ENCODE data around the gene ITGA6. TPM values are rescaled to one million over a fixed set of nuclear protein-coding genes. Genes with fewer than 3 reads are reported as not detected.

ITGA6 gene
- polyA plus RNA-seq, 2 of the 4 experiments (the other 2 are of a cell fraction), result 25.7 to 27.7 TPM

- Histone ChIP-seq H3K4me2 (no peak overlapping the region), H3K4me1 (no peaks in the 10 kb centered on the region), H3K9me3 (peaks cover 31% of the 10 kb centered on the region), H3K27ac (no peak overlapping the region), H3K4me3 (no peak overlapping the region)
- FAIRE-seq, result no peak
- ChIA-PET POLR2A (no interaction called here), CTCF (interaction anchor here (0.8 kb wide), 1 partner anchor 13 kb away, joined by 3 read pairs; no protein-coding TSS in a partner anchor)
- ATAC-seq, result no peak
- 73% methylated on average over 6 of the region's 6 CpGs for WGBS (ENCODE audit: missing lambda C conversion rate)
- TF ChIP-seq BHLHE40 (IDR thresholded peaks at IDR 0.05; ENCODE audit: low read depth, low read length) (no peak), CBX8 (IDR thresholded peaks at IDR 0.05) (no peak), HMGXB4 (CRISPR knock-in tag; IDR thresholded peaks at IDR 0.05; ENCODE audit: borderline replicate concordance) (no peak), RAD21 (conservative IDR thresholded peaks at IDR 0.05 in 1 of 2, IDR thresholded peaks at IDR 0.05 in 1 of 2) (no peak), RFX5 (IDR thresholded peaks at IDR 0.05) (no peak), MAZ (IDR thresholded peaks at IDR 0.05; ENCODE audit: borderline replicate concordance, low read depth, low read length) (no peak), NPAS2 (CRISPR knock-in tag; IDR thresholded peaks at IDR 0.05; ENCODE audit: borderline replicate concordance) (no peak), CHD2 (IDR thresholded peaks at IDR 0.05; ENCODE audit: low read length, partially characterized antibody) (no peak), EHMT2 (IDR thresholded peaks at IDR 0.05; ENCODE audit: low read depth) (no peak), HEYL (CRISPR knock-in tag; IDR thresholded peaks at IDR 0.05) (no peak), KDM5A (IDR thresholded peaks at IDR 0.05) (no peak), FOXS1 (CRISPR knock-in tag; IDR thresholded peaks at IDR 0.05) (no peak), ESRRA (IDR thresholded peaks at IDR 0.05; ENCODE audit: borderline replicate concordance, low read length) (no peak), SREBF2 (IDR thresholded peaks at IDR 0.05) (no peak), HDAC2 (IDR thresholded peaks at IDR 0.05) (no peak), RNF2 (IDR thresholded peaks at IDR 0.05; ENCODE audit: borderline replicate concordance, low read depth) (no peak), E2F6 (IDR thresholded peaks at IDR 0.05; ENCODE audit: borderline replicate concordance, low read depth) (no peak)
- DNase-seq (ENCODE audit: low read depth in 1 of 2, low spot score in 1 of 2), result no peak
Measured at GRCh38 chr2:172510088-172510487, 82.7 kb downstream of the ITGA6 start.

GRCh38 chr2:172510548-172510947 lies 83.2 kb downstream of the ITGA6 start:
- TF ChIP-seq FOXS1 (CRISPR knock-in tag; IDR thresholded peaks at IDR 0.05), result no peak

GRCh38 chr2:172512810-172513523 lies 85.6 kb downstream of the ITGA6 start:
- no peak for TF ChIP-seq ZSCAN20 (CRISPR knock-in tag; IDR thresholded peaks at IDR 0.05)
- no peak for TF ChIP-seq ZNF302 (CRISPR knock-in tag; IDR thresholded peaks at IDR 0.05)
- TF ChIP-seq MAZ (IDR thresholded peaks at IDR 0.05; ENCODE audit: borderline replicate concordance, low read depth, low read length), result no peak
- no peak for TF ChIP-seq GATA3 (IDR thresholded peaks at IDR 0.05; ENCODE audit: borderline replicate concordance)
- no peak for TF ChIP-seq PHF8 (IDR thresholded peaks at IDR 0.05; ENCODE audit: borderline replicate concordance, low read depth)
- ChIA-PET POLR2A (no interaction called here), CTCF (interaction anchor here (1.1 kb wide), 1 partner anchor 51 kb away, joined by 3 read pairs; no protein-coding TSS in a partner anchor)
- no peaks in the 10 kb centered on the region for H3K4me1 ChIP-seq
- H3K9me3 ChIP-seq, result peaks cover 31% of the 10 kb centered on the region
- no peak for DNase-seq (ENCODE audit: low read depth in 1 of 2, low spot score in 1 of 2)
- 54% methylated on average over 5 of the region's 5 CpGs for WGBS (ENCODE audit: missing lambda C conversion rate)
- no peak overlapping the region for H3K4me3 ChIP-seq
- no peak overlapping the region for H3K27ac ChIP-seq
- no peak overlapping the region for H3K4me2 ChIP-seq
- FAIRE-seq, result no peak
- no peak for ATAC-seq

More at GRCh38 chr2:172510548-172510947, 83.2 kb downstream of the ITGA6 start:
- DNase-seq (ENCODE audit: low read depth in 1 of 2, low spot score in 1 of 2) (no peak), ATAC-seq (no peak), FAIRE-seq (no peak)
- Histone ChIP-seq H3K4me3 (no peak overlapping the region), H3K4me1 (no peaks in the 10 kb centered on the region), H3K4me2 (no peak overlapping the region), H3K9me3 (peaks cover 31% of the 10 kb centered on the region), H3K27ac (no peak overlapping the region)
- WGBS (ENCODE audit: missing lambda C conversion rate), result 43% methylated on average over 5 of the region's 5 CpGs
- CTCF ChIA-PET, result no interaction called here
- POLR2A ChIA-PET, result no interaction called here

Measured in A549 (cell line).